GF-D8 (cell line): ENCODE results near the gene TTC39C.
"Not testable (repeated sequence)": the region's sequence is repeated elsewhere in the genome, so short reads cannot be mapped to it uniquely, and the experiment has no call there.

ENCODE experiments used
- DNase-seq: peaks from one replicate; lab custom pipeline; 2025; lab: John Stamatoyannopoulos, UW

The TTC39C gene

GRCh38 chr18:24130494-24130893, 115.9 kb downstream of the TTC39C start:
- no peak for DNase-seq

- DNase-seq = no peak
Observed at GRCh38 chr18:24136967-24137373, 122.4 kb downstream of the TTC39C start.

- DNase-seq = no peak
Observed at GRCh38 chr18:24138409-24138788, 123.8 kb downstream of the TTC39C start.

GRCh38 chr18:24138789-24139616, 124.4 kb downstream of the TTC39C start, which contains the start of gene CABYR:
Gene CABYR (plus strand): TSS chr18:24139062. CDS start chr18:24143115, 4,053 bp downstream.
- DNase-seq = no peak

- no peak for DNase-seq
Observed at GRCh38 chr18:24140697-24141096, 126.1 kb downstream of the TTC39C start.

- DNase-seq = no peak
Observed at GRCh38 chr18:24142376-24142775, 127.8 kb downstream of the TTC39C start.

- not testable (repeated sequence) for DNase-seq
Observed at GRCh38 chr18:24149591-24149990, 135.0 kb downstream of the TTC39C start.

GRCh38 chr18:24153397-24153796, 138.8 kb downstream of the TTC39C start:
- no peak for DNase-seq

GRCh38 chr18:24157855-24158254, 143.3 kb downstream of the TTC39C start:
- no peak for DNase-seq

GRCh38 chr18:24160086-24160485, 145.5 kb downstream of the TTC39C start:
- DNase-seq = no peak

GRCh38 chr18:24161304-24161703, 146.8 kb downstream of the TTC39C start:
- DNase-seq = no peak

- DNase-seq = no peak
Observed at GRCh38 chr18:24168496-24168895, 153.9 kb downstream of the TTC39C start.

GRCh38 chr18:24170360-24170759, 155.8 kb downstream of the TTC39C start:
- no peak for DNase-seq

- DNase-seq = no peak
Observed at GRCh38 chr18:24173997-24174396, 159.4 kb downstream of the TTC39C start.

- DNase-seq = no peak
Observed at GRCh38 chr18:24176727-24177416, 162.3 kb downstream of the TTC39C start.

GRCh38 chr18:24177499-24178133, 163.1 kb downstream of the TTC39C start:
- DNase-seq = no peak

- DNase-seq = no peak
Observed at GRCh38 chr18:24180048-24180447, 165.5 kb downstream of the TTC39C start.

GRCh38 chr18:24181806-24182205, 167.3 kb downstream of the TTC39C start:
- DNase-seq = no peak
